ENCODE measurements around the gene SNTB2.

DNA sequence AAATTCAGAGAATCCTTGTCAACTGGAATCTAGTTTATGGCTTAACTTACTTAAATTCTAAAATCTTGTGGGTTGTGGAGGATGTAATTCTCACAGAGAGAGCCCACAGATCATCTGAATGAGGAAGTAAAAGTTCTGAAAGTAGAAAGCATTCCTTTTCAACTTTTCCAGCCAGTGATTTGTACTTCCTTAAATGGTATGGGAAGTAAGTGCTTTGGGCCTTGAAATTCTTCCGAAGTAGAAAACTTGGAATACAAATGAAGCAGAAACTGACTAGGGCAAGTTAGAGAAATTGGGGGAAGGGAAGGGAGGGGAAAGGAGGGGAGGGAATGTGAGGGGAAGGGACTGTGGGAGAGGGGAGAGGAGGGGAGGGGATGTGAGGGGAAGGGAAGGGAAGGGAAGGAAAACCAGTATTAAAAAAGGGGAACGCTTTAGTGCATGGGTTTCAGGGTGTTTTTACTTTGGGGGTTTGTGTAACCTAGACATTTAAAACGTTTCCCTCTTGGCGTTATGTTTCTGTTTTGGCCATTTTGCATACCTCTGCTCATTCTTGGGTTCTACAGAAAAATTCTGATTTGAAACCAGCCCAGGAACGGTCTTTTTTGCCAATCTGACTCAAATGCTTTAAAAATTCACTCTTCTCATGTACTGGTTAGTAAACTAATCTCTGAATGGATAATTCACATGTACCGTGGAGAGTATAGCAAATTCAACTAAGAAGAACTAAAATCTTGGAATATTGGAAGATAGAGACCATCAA, 15.5 kb upstream of the SNTB2 start:
- TF ChIP-seq CTCF (IDR thresholded peaks at IDR 0.05) (no peak), EZH2 (IDR thresholded peaks at IDR 0.05) (no peak)
